ENCODE measurements around the gene SULT4A1. TPM values are rescaled to one million over a fixed set of nuclear protein-coding genes. Genes with fewer than 3 reads are reported as not detected.

The SULT4A1 gene
- total RNA-seq, 1 donor from 2014 or later = not detected

DNA sequence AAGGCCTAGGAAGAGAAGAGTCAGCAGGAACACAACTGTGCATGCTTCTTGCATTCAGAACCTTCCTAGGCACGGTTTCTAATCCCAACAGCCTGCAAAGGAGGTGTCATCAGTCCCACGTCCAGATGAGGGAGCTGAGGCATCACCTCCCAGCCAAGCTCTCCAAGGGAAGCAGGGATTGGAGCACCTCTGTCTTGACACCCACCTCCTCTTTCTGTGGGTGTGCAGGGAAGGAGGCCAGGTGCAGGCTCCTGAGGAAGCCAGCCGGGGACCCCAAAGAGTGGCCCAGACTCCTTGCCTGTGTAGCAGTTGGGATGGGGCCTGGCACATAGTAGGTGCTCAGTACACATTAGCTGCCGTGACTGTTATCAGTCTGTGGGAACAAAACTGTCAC is 27.5 kb upstream of the SULT4A1 start:
- TF ChIP-seq, protein P1, sequence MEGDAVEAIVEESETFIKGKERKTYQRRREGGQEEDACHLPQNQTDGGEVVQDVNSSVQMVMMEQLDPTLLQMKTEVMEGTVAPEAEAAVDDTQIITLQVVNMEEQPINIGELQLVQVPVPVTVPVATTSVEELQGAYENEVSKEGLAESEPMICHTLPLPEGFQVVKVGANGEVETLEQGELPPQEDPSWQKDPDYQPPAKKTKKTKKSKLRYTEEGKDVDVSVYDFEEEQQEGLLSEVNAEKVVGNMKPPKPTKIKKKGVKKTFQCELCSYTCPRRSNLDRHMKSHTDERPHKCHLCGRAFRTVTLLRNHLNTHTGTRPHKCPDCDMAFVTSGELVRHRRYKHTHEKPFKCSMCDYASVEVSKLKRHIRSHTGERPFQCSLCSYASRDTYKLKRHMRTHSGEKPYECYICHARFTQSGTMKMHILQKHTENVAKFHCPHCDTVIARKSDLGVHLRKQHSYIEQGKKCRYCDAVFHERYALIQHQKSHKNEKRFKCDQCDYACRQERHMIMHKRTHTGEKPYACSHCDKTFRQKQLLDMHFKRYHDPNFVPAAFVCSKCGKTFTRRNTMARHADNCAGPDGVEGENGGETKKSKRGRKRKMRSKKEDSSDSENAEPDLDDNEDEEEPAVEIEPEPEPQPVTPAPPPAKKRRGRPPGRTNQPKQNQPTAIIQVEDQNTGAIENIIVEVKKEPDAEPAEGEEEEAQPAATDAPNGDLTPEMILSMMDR (IDR thresholded peaks at IDR 0.05) = no peak
- H3K27me3 ChIP-seq = peaks cover 51% of the 10 kb centered on the region
- ATAC-seq = no peak
- intact Hi-C loops (cut with DNase I) = no loop called here
- H3K36me3 ChIP-seq = no peaks in the 10 kb centered on the region
- peak; percentile 25 for DNase-seq
- H3K27ac ChIP-seq = no peak overlapping the region
- no peak overlapping the region for H3K4me3 ChIP-seq
- H3K4me1 ChIP-seq = no peaks in the 10 kb centered on the region
- no peaks in the 10 kb centered on the region for H3K9me3 ChIP-seq

DNA sequence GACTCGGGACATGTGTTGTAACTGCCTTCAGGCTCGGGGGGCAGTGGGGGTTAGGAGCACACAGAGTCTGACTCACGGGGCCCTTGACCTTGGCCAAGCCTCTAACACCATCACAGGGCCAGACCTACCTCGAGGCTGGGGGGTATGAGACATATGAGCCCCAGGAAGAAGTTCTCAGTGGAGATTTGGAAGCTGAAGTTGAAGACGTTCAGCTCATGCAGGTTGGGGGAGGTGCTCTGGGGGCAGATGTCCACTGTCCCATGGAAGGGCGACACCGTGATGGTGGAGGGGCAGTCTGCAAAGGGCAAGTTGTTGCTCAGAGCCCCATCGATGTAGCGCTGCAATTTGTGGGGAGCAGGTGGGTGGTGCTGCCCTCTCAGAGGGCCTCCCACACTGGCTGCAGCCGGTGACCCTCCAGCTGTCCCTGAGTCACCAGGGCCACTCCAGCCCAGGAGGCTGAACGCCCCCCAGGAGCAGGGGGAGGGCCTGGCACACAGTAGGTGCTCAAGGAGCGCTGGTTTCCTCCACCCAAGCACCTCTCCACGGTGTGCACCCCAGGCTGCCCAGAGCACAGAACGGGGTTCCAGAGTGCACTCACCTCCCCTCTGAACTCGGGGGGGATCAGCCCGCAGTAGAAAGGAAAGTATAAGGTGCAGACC is 27.0 kb upstream of the SULT4A1 start:
- Histone ChIP-seq H3K27me3 (peaks cover 51% of the 10 kb centered on the region), H3K9me3 (no peaks in the 10 kb centered on the region), H3K27ac (no peak overlapping the region), H3K4me1 (no peaks in the 10 kb centered on the region), H3K4me3 (no peak overlapping the region), H3K36me3 (no peaks in the 10 kb centered on the region)
- peak; percentile 48 for DNase-seq
- intact Hi-C loops (cut with DNase I) = no loop called here
- TF ChIP-seq, protein P1 (IDR thresholded peaks at IDR 0.05) = no peak
- no peak for ATAC-seq

DNA sequence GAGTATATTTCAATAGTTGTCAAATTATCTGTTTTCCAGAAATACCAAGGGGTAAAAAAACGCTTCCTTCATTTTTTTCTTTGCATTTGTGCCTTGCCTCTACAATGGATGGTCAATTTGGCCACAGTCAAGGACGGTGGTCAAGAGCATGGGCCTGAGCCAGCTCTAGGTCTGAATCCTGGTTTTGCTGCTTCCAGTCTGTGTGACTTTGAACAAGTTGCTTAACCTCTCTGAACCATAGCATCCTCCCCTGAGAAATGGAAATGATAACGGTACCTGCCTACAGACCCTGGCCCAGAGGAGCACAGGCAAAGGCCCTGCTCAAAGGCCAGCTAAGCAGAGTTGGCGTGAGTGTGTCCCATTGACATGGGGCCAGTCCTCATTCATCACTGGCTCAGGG is 26.4 kb upstream of the SULT4A1 start:
- DNase-seq (peak; percentile 3), ATAC-seq (no peak)
- no peak overlapping the region for H3K4me3 ChIP-seq
- intact Hi-C loops (cut with DNase I) = no loop called here
- H3K27me3 ChIP-seq = peaks cover 49% of the 10 kb centered on the region
- H3K27ac ChIP-seq = no peak overlapping the region
- H3K4me1 ChIP-seq = no peaks in the 10 kb centered on the region
- no peaks in the 10 kb centered on the region for H3K9me3 ChIP-seq
- H3K36me3 ChIP-seq = no peaks in the 10 kb centered on the region
- TF ChIP-seq, protein P1 (IDR thresholded peaks at IDR 0.05) = no peak

DNA sequence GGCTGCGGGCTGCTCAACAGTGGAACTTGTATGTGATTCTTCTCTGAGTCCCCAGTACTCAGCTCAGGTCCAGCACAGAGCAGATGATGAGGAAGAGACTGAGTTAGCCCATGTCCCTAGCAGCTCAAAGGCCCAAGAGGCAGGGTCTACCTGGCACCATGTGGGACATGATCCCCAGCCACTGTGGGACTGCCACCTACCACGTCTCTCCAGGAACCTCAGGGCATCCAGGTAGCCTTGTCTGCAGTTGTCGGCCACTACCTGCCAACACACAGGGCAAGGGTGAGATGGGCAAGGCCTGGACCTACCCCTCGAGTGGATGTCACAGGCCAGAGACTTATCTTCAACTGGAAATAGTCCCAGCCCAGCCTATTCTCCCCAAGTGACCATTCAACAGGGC is 25.1 kb upstream of the SULT4A1 start:
- peaks cover 37% of the 10 kb centered on the region for H3K27me3 ChIP-seq
- no peaks in the 10 kb centered on the region for H3K4me1 ChIP-seq
- TF ChIP-seq, protein P1 (IDR thresholded peaks at IDR 0.05) = no peak
- DNase-seq (peak; percentile 47), ATAC-seq (no peak)
- intact Hi-C loops (cut with DNase I) = no loop called here
- no peak overlapping the region for H3K4me3 ChIP-seq
- no peaks in the 10 kb centered on the region for H3K36me3 ChIP-seq
- no peaks in the 10 kb centered on the region for H3K9me3 ChIP-seq
- H3K27ac ChIP-seq = no peak overlapping the region

DNA sequence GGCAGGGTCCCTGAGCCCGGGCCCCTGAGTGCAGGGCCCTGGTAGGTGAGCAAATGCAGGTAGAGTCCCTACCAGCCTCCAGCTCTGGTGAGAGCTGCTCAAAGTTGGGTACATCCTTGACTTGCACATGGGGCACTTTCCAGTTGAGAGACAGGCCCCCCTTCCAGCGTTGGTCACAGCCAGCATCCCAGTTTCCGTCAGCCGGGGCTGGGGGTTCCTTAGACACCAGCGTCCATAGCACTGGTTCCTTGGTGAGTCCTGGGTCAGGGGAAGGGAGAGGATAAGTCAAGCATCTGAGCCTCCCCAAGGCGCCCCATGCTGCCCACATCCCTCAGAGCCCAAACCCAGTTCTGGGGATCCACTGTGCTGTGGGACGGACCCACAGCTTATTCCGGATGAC is 23.9 kb upstream of the SULT4A1 start:
- DNase-seq = peak; percentile 30
- H3K9me3 ChIP-seq = no peaks in the 10 kb centered on the region
- no peak overlapping the region for H3K4me3 ChIP-seq
- intact Hi-C loops (cut with DNase I) = no loop called here
- no peak for ATAC-seq
- H3K36me3 ChIP-seq = no peaks in the 10 kb centered on the region
- no peaks in the 10 kb centered on the region for H3K4me1 ChIP-seq
- no peak overlapping the region for H3K27ac ChIP-seq
- TF ChIP-seq, protein P1 (IDR thresholded peaks at IDR 0.05) = no peak
- peaks cover 26% of the 10 kb centered on the region for H3K27me3 ChIP-seq

DNA sequence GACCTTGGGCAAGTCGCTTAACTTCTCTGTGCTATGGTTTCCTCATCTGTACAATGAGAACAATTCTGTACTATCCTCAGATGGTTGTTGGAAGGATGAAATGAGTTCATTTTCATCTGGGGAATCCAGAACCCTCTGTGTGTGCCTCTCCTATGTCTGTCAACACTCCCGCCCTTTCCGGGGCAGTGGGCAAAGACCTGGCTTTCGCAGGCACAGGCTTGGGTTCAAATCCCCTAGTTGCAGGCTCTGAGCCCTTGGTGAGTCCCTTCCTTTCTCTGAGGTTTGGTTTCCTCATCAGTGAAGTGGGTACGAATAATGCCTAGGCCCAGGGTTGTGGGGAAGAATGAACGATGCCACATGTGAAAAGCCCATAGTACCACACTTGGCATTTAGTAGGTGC is 23.5 kb upstream of the SULT4A1 start:
- intact Hi-C loops (cut with DNase I) = no loop called here
- H3K4me3 ChIP-seq = no peak overlapping the region
- peaks cover 21% of the 10 kb centered on the region for H3K27me3 ChIP-seq
- H3K9me3 ChIP-seq = no peaks in the 10 kb centered on the region
- no peak overlapping the region for H3K27ac ChIP-seq
- TF ChIP-seq, protein P1 (IDR thresholded peaks at IDR 0.05) = no peak
- ATAC-seq (no peak), DNase-seq (peak; percentile 36)
- no peaks in the 10 kb centered on the region for H3K36me3 ChIP-seq
- H3K4me1 ChIP-seq = no peaks in the 10 kb centered on the region

Data from upper lobe of right lung (tissue), 1 donor.